ENCODE data around the gene LITAF. TPM values are rescaled to one million over a fixed set of nuclear protein-coding genes. Genes with fewer than 3 reads are reported as not detected.
A peak's percentile ranks its signal among the peaks of the same experiment; 100 is the strongest.

LITAF gene
- total and polyA plus RNA-seq, 4 donors = 5.2 to 65.2 (median 36.0) TPM

GRCh38 chr16:11563493-11564040, 23.2 kb downstream of the LITAF start:
- Histone ChIP-seq H3K4me3 (ENCODE audit: low read depth in 1 of 3, low read length in 3 of 3) (no peak overlapping the region), H3K9ac (ENCODE audit: low read depth in 1 of 2, low read length in 2 of 2) (no peak overlapping the region), H3K36me3 (ENCODE audit: control insufficient read depth in 4 of 4, insufficient read depth in 3 of 4, low read depth in 1 of 4, low read length in 3 of 4) (peaks cover 0 to 5% (median 1%) of the 10 kb centered on the region in 4 donors), H3K4me1 (ENCODE audit: control insufficient read depth in 4 of 4, insufficient read depth in 4 of 4, low read length in 3 of 4) (peaks cover 2 to 22% (median 16%) of the 10 kb centered on the region in 4 donors), H3K27ac (ENCODE audit: low read depth in 1 of 2, low read length in 2 of 2) (peak overlapping the region; percentile 22 to 36), H3K9me3 (ENCODE audit: control insufficient read depth in 4 of 4, low read length in 3 of 4) (no peaks in the 10 kb centered on the region), H3K27me3 (ENCODE audit: control insufficient read depth in 4 of 4, insufficient read depth in 4 of 4, low read length in 3 of 4) (no peaks in the 10 kb centered on the region)
- WGBS = 39% methylated on average over 6 of the region's 6 CpGs
- TF ChIP-seq SP1 (IDR thresholded peaks at IDR 0.05) (peak; percentile 41), HNF4A (conservative IDR thresholded peaks at IDR 0.05) (no peak), FOXA1 (IDR thresholded peaks at IDR 0.05) (no peak), HNF4G (IDR thresholded peaks at IDR 0.05) (no peak), ATF3 (IDR thresholded peaks at IDR 0.05) (no peak), RAD21 (IDR thresholded peaks at IDR 0.05) (no peak), FOXA2 (IDR thresholded peaks at IDR 0.05) (peak; percentile 10)
- no peak for DNase-seq (ENCODE audit: low spot score)

GRCh38 chr16:11562941-11563340, 23.8 kb downstream of the LITAF start:
- Histone ChIP-seq H3K36me3 (ENCODE audit: control insufficient read depth in 4 of 4, insufficient read depth in 3 of 4, low read depth in 1 of 4, low read length in 3 of 4) (peaks cover 0 to 3% (median 1%) of the 10 kb centered on the region in 4 donors), H3K4me3 (ENCODE audit: low read depth in 1 of 3, low read length in 3 of 3) (no peak overlapping the region), H3K9me3 (ENCODE audit: control insufficient read depth in 4 of 4, low read length in 3 of 4) (no peaks in the 10 kb centered on the region), H3K9ac (ENCODE audit: low read depth in 1 of 2, low read length in 2 of 2) (no peak overlapping the region), H3K27ac (ENCODE audit: low read depth in 1 of 2, low read length in 2 of 2) (no peak overlapping the region), H3K27me3 (ENCODE audit: control insufficient read depth in 4 of 4, insufficient read depth in 4 of 4, low read length in 3 of 4) (no peaks in the 10 kb centered on the region), H3K4me1 (ENCODE audit: control insufficient read depth in 4 of 4, insufficient read depth in 4 of 4, low read length in 3 of 4) (peaks cover 2 to 22% (median 16%) of the 10 kb centered on the region in 4 donors)
- 89% methylated on average over 10 of the region's 10 CpGs for WGBS
- TF ChIP-seq ATF3 (IDR thresholded peaks at IDR 0.05) = no peak
- no peak for TF ChIP-seq JUND (IDR thresholded peaks at IDR 0.05)
- TF ChIP-seq YY1 (IDR thresholded peaks at IDR 0.05) = no peak
- no peak for TF ChIP-seq MAX (IDR thresholded peaks at IDR 0.05)
- TF ChIP-seq SP1 (IDR thresholded peaks at IDR 0.05) = no peak
- TF ChIP-seq GABPA (IDR thresholded peaks at IDR 0.05 in 1 of 2, conservative IDR thresholded peaks at IDR 0.05 in 1 of 2) = no peak
- no peak for TF ChIP-seq HNF4G (IDR thresholded peaks at IDR 0.05)
- no peak for TF ChIP-seq RAD21 (IDR thresholded peaks at IDR 0.05)
- no peak for DNase-seq (ENCODE audit: low spot score)

GRCh38 chr16:11562411-11562810, 24.3 kb downstream of the LITAF start:
- no peaks in the 10 kb centered on the region for H3K9me3 ChIP-seq (ENCODE audit: control insufficient read depth in 4 of 4, low read length in 3 of 4)
- no peaks in the 10 kb centered on the region for H3K27me3 ChIP-seq (ENCODE audit: control insufficient read depth in 4 of 4, insufficient read depth in 4 of 4, low read length in 3 of 4)
- H3K36me3 ChIP-seq (ENCODE audit: control insufficient read depth in 4 of 4, insufficient read depth in 3 of 4, low read depth in 1 of 4, low read length in 3 of 4) = peaks cover 0 to 3% (median 1%) of the 10 kb centered on the region in 4 donors
- no peak overlapping the region for H3K27ac ChIP-seq (ENCODE audit: low read depth in 1 of 2, low read length in 2 of 2)
- H3K4me3 ChIP-seq (ENCODE audit: low read depth in 1 of 3, low read length in 3 of 3) = no peak overlapping the region
- no peak overlapping the region for H3K9ac ChIP-seq (ENCODE audit: low read depth in 1 of 2, low read length in 2 of 2)
- DNase-seq (ENCODE audit: low spot score) = no peak
- H3K4me1 ChIP-seq (ENCODE audit: control insufficient read depth in 4 of 4, insufficient read depth in 4 of 4, low read length in 3 of 4) = peaks cover 2 to 22% (median 16%) of the 10 kb centered on the region in 4 donors
- 93% methylated on average over 7 of the region's 7 CpGs for WGBS
- TF ChIP-seq JUND (IDR thresholded peaks at IDR 0.05) (no peak), FOXA2 (IDR thresholded peaks at IDR 0.05) (no peak)

- 96% methylated on average over 3 of the region's 3 CpGs for WGBS
- Histone ChIP-seq H3K27ac (ENCODE audit: low read depth in 1 of 2, low read length in 2 of 2) (peak overlapping the region; percentile 53 to 64), H3K9ac (ENCODE audit: low read depth in 1 of 2, low read length in 2 of 2) (no peak overlapping the region), H3K4me3 (ENCODE audit: low read depth in 1 of 3, low read length in 3 of 3) (no peak overlapping the region), H3K27me3 (ENCODE audit: control insufficient read depth in 4 of 4, insufficient read depth in 4 of 4, low read length in 3 of 4) (no peaks in the 10 kb centered on the region), H3K4me1 (ENCODE audit: control insufficient read depth in 4 of 4, insufficient read depth in 4 of 4, low read length in 3 of 4) (peaks cover 2 to 22% (median 16%) of the 10 kb centered on the region in 4 donors), H3K9me3 (ENCODE audit: control insufficient read depth in 4 of 4, low read length in 3 of 4) (no peaks in the 10 kb centered on the region), H3K36me3 (ENCODE audit: control insufficient read depth in 4 of 4, insufficient read depth in 3 of 4, low read depth in 1 of 4, low read length in 3 of 4) (peaks cover 0 to 3% (median 1%) of the 10 kb centered on the region in 4 donors)
- no peak for TF ChIP-seq ZBTB33 (IDR thresholded peaks at IDR 0.05)
- no peak for DNase-seq (ENCODE audit: low spot score)
Observed at GRCh38 chr16:11561856-11562255, 24.9 kb downstream of the LITAF start.
